Erythroblast (primary cell): ENCODE data around the gene KMT2C.
A peak's percentile ranks its signal among the peaks of the same experiment; 100 is the strongest.
"Not testable (repeated sequence)": the region's sequence is repeated elsewhere in the genome, so short reads cannot be mapped to it uniquely, and the experiment has no call there.

Source experiments
- DNase-seq, 2 experiments: peaks; one replicate each; lab custom pipeline; 2025; lab: John Stamatoyannopoulos, UW
- GATA1 ChIP-seq: IDR thresholded peaks from 2 replicates; pipeline ENCODE4 v1.6.1; 2011; ENCODE audit warnings: low read depth, mild to moderate bottlenecking, control low read depth, low read length, moderate library complexity
- POLR2A ChIP-seq: IDR thresholded peaks from 2 replicates; pipeline ENCODE4 v1.6.1; 2011; ENCODE audit warnings: mild to moderate bottlenecking, low read length

Gene KMT2C

GRCh38 chr7:152435384-152436110, at the start of gene KMT2C:
Gene KMT2C (minus strand): TSS chr7:152436003. CDS start chr7:152435786, 217 bp downstream.
- TF ChIP-seq POLR2A (peak; percentile 45), GATA1 (no peak)

GRCh38 chr7:152481082-152481481, 45.3 kb upstream of the KMT2C start:
- no peak for TF ChIP-seq POLR2A
- TF ChIP-seq GATA1: no peak
- no peak for DNase-seq

More at GRCh38 chr7:152435384-152436110, at the start of gene KMT2C:
- DNase-seq: peak; percentile 82 to 89

- DNase-seq: no peak
- TF ChIP-seq GATA1 (no peak), POLR2A (no peak)
Measured at GRCh38 chr7:152480664-152481063, 44.9 kb upstream of the KMT2C start.

GRCh38 chr7:152479595-152479994, 43.8 kb upstream of the KMT2C start:
- DNase-seq: no peak
- TF ChIP-seq GATA1 (no peak), POLR2A (no peak)

- TF ChIP-seq POLR2A: no peak
- no peak for TF ChIP-seq GATA1
- no peak for DNase-seq
Measured at GRCh38 chr7:152478140-152478539, 42.3 kb upstream of the KMT2C start.

GRCh38 chr7:152477079-152477478, 41.3 kb upstream of the KMT2C start:
- DNase-seq: no peak
- TF ChIP-seq GATA1 (no peak), POLR2A (no peak)

- no peak for DNase-seq
- no peak for TF ChIP-seq GATA1
- TF ChIP-seq POLR2A: no peak
Measured at GRCh38 chr7:152476551-152476950, 40.7 kb upstream of the KMT2C start.

- DNase-seq: not testable (repeated sequence)
Measured at GRCh38 chr7:152471023-152471620, 35.3 kb upstream of the KMT2C start.

- not testable (repeated sequence) for DNase-seq
Measured at GRCh38 chr7:152470251-152471022, 34.6 kb upstream of the KMT2C start.

GRCh38 chr7:152469576-152469975, 33.8 kb upstream of the KMT2C start:
- DNase-seq: not testable (repeated sequence)

- TF ChIP-seq POLR2A (no peak), GATA1 (no peak)
- no peak for DNase-seq
Measured at GRCh38 chr7:152467225-152467624, 31.4 kb upstream of the KMT2C start.

- no peak for DNase-seq
- TF ChIP-seq POLR2A: no peak
- TF ChIP-seq GATA1: no peak
Measured at GRCh38 chr7:152465119-152465387, 29.2 kb upstream of the KMT2C start.

GRCh38 chr7:152464312-152465118, 28.7 kb upstream of the KMT2C start:
- peak; percentile 90 for DNase-seq
- TF ChIP-seq GATA1 (no peak), POLR2A (peak; percentile 61)

- TF ChIP-seq GATA1 (no peak), POLR2A (peak; percentile 90)
- DNase-seq: peak; percentile 100
Measured at GRCh38 chr7:152463709-152464311, 28.0 kb upstream of the KMT2C start.
